AG04450 (cell line): ENCODE data around the gene ERN1. TPM values are rescaled to one million over a fixed set of nuclear protein-coding genes. Genes with fewer than 3 reads are reported as not detected.

ENCODE experiments used
- CTCF ChIA-PET: fragments of 300-600, 350-600 bp; formaldehyde crosslinking; extraction: SDS; loops from one replicate; lab custom pipeline; 2022; ENCODE audit warnings: antibody characterized with exemption, inconsistent platforms; lab: Charles Lee
- POLR2A ChIA-PET: fragments of 350-600 bp; formaldehyde crosslinking; extraction: SDS; loops from one replicate; lab custom pipeline; 2021; ENCODE audit warnings: antibody characterized with exemption, inconsistent platforms; lab: Yijun Ruan, JAX
- DNase-seq: peaks from one replicate; pipeline ENCODE4 v3.0.0-alpha.2; 2011; ENCODE audit warnings: low read depth, low spot score
- H3K27ac ChIP-seq: one replicate; pipeline ENCODE4 v1.5.1; 2012; ENCODE audit warnings: low read depth, low read length, control low read depth
- H3K27me3 ChIP-seq: one replicate; pipeline ENCODE4 v1.6.0; 2012; ENCODE audit warnings: low read length; ENCODE audit not compliant: control insufficient read depth, insufficient read depth
- H3K4me3 ChIP-seq: 2 replicates; pipeline ENCODE4 v1.5.1; 2011; ENCODE audit warnings: mild to moderate bottlenecking, low read depth, low read length, control low read depth
- H3K9me3 ChIP-seq: 2 replicates; pipeline ENCODE4 v1.5.1; 2012; ENCODE audit warnings: low read length; ENCODE audit not compliant: control insufficient read depth, insufficient read depth
- CTCF ChIP-seq: IDR thresholded peaks from 2 replicates; pipeline ENCODE4 v1.5.1; 2011; ENCODE audit warnings: low read depth, low read length, control low read depth, inconsistent platforms
- polyA plus RNA-seq: library from polyadenylated mRNA; depleted of rRNA; stranded (reverse); fragments of >200 nt; gene quantifications from 2 replicates; pipeline ENCODE4 v1.2.3, GENCODE V29; 2011

The ERN1 gene
- polyA plus RNA-seq, 1 experiment = 4.7 TPM

GRCh38 chr17:63998050-63998720, 131.8 kb downstream of the ERN1 start, which contains the start of gene PRR29:
Gene PRR29, plus strand, starts transcription at chr17:63998351. Its CDS starts 14 bp downstream, at chr17:63998365.
- DNase-seq = peak; percentile 13
- peaks cover 26% of the 10 kb centered on the region for H3K27me3 ChIP-seq
- H3K4me3 ChIP-seq = peak within 1 kb of the TSS; percentile 74
- no peak for TF ChIP-seq CTCF
- CTCF ChIA-PET = no interaction called here
- POLR2A ChIA-PET = no interaction called here
- no peak within 1 kb of the TSS for H3K27ac ChIP-seq
- no peaks in the 10 kb centered on the region for H3K9me3 ChIP-seq

GRCh38 chr17:63997341-63998048, 132.4 kb downstream of the ERN1 start:
- no peak overlapping the region for H3K27ac ChIP-seq
- no peak for TF ChIP-seq CTCF
- no peak for DNase-seq
- H3K27me3 ChIP-seq = peaks cover 26% of the 10 kb centered on the region
- POLR2A ChIA-PET = no interaction called here
- no peaks in the 10 kb centered on the region for H3K9me3 ChIP-seq
- H3K4me3 ChIP-seq = no peak overlapping the region
- CTCF ChIA-PET = no interaction called here

- Histone ChIP-seq H3K27me3 (peaks cover 33% of the 10 kb centered on the region), H3K27ac (no peak overlapping the region), H3K4me3 (no peak overlapping the region), H3K9me3 (no peaks in the 10 kb centered on the region)
- no peak for TF ChIP-seq CTCF
- ChIA-PET CTCF (no interaction called here), POLR2A (no interaction called here)
- DNase-seq = no peak
Measured at GRCh38 chr17:63996430-63997182, 133.3 kb downstream of the ERN1 start.

- Histone ChIP-seq H3K9me3 (no peaks in the 10 kb centered on the region), H3K27ac (no peak overlapping the region), H3K27me3 (peaks cover 35% of the 10 kb centered on the region), H3K4me3 (no peak overlapping the region)
- no peak for TF ChIP-seq CTCF
- POLR2A ChIA-PET = interaction anchor here (0.7 kb wide), 1 partner anchor 46 kb away, joined by 3 read pairs; no protein-coding TSS in a partner anchor
- DNase-seq = no peak
- CTCF ChIA-PET = interaction anchor here (2.0 kb wide), 1 partner anchor 49 kb away, joined by 9 read pairs; no protein-coding TSS in a partner anchor
Measured at GRCh38 chr17:63995626-63996025, 134.3 kb downstream of the ERN1 start.
